C4-2B (cell line): ENCODE results near the gene SARNP.

ENCODE experiments used
- H3K27ac ChIP-seq: fragments of 450-650 bp; 2 replicates; pipeline ENCODE4 v1.5.1; 2017
- CTCF ChIP-seq: fragments of 450-650 bp; conservative IDR thresholded peaks from 2 replicates; pipeline ENCODE4 v1.5.1; 2017; ENCODE audit warnings: mild to moderate bottlenecking
- ZFX ChIP-seq: fragments of 450-650 bp; IDR thresholded peaks from 2 replicates; pipeline ENCODE4 v1.6.1; 2017

SARNP gene

GRCh38 chr12:55814257-55814656 is 3.3 kb downstream of the SARNP start:
- no peak overlapping the region for H3K27ac ChIP-seq
- no peak for TF ChIP-seq ZFX
- TF ChIP-seq CTCF: no peak

- no peak overlapping the region for H3K27ac ChIP-seq
- no peak for TF ChIP-seq ZFX
Measured at GRCh38 chr12:55812088-55812487, 5.4 kb downstream of the SARNP start.

- no peak overlapping the region for H3K27ac ChIP-seq
- TF ChIP-seq ZFX (no peak), CTCF (no peak)
Measured at GRCh38 chr12:55809274-55809673, 8.2 kb downstream of the SARNP start.

- TF ChIP-seq CTCF (no peak), ZFX (no peak)
Measured at GRCh38 chr12:55806982-55807381, 10.5 kb downstream of the SARNP start.

GRCh38 chr12:55797550-55797949 is 20.0 kb downstream of the SARNP start:
- no peak for TF ChIP-seq ZFX
- no peak for TF ChIP-seq CTCF
- H3K27ac ChIP-seq: no peak overlapping the region

More at GRCh38 chr12:55806982-55807381, 10.5 kb downstream of the SARNP start:
- no peak overlapping the region for H3K27ac ChIP-seq

GRCh38 chr12:55797068-55797467 is 20.5 kb downstream of the SARNP start:
- no peak overlapping the region for H3K27ac ChIP-seq
- no peak for TF ChIP-seq ZFX
- TF ChIP-seq CTCF: peak; percentile 72

- H3K27ac ChIP-seq: no peak overlapping the region
- no peak for TF ChIP-seq ZFX
- TF ChIP-seq CTCF: no peak
Measured at GRCh38 chr12:55795950-55796349, 21.6 kb downstream of the SARNP start.

GRCh38 chr12:55789893-55790292 is 27.6 kb downstream of the SARNP start:
- TF ChIP-seq CTCF (no peak), ZFX (no peak)
- no peak overlapping the region for H3K27ac ChIP-seq
